Fibroblast of peridontal ligament (primary cell): ENCODE results near the gene TMEM95.

Experiments used
- DNase-seq: peaks from one replicate; pipeline ENCODE4 v3.0.0-alpha.2; 2010; ENCODE audit errors: extremely low read depth

TMEM95 gene, protein sequence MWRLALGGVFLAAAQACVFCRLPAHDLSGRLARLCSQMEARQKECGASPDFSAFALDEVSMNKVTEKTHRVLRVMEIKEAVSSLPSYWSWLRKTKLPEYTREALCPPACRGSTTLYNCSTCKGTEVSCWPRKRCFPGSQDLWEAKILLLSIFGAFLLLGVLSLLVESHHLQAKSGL

DNA sequence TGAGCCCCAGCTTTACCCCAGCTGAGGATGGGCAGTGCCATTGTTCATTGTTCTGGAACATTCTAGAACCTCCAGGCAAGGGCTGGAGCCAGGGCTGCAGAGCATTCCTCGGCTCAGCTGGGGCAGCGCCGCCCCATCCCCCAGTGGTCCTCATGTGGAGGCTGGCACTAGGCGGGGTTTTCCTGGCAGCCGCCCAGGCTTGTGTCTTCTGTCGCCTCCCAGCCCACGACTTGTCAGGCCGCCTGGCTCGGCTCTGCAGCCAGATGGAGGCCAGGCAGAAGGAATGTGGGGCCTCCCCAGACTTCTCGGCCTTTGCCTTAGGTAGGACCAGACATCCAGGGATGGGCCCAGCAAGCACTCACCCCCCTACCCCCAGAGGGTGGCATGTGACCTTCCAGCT is at the start of gene TMEM95:
TMEM95 (plus strand) TSS at position 104 of the 400 bp plus-strand sequence; CDS start at position 153, 49 bp downstream.
- DNase-seq, result no peak

DNA sequence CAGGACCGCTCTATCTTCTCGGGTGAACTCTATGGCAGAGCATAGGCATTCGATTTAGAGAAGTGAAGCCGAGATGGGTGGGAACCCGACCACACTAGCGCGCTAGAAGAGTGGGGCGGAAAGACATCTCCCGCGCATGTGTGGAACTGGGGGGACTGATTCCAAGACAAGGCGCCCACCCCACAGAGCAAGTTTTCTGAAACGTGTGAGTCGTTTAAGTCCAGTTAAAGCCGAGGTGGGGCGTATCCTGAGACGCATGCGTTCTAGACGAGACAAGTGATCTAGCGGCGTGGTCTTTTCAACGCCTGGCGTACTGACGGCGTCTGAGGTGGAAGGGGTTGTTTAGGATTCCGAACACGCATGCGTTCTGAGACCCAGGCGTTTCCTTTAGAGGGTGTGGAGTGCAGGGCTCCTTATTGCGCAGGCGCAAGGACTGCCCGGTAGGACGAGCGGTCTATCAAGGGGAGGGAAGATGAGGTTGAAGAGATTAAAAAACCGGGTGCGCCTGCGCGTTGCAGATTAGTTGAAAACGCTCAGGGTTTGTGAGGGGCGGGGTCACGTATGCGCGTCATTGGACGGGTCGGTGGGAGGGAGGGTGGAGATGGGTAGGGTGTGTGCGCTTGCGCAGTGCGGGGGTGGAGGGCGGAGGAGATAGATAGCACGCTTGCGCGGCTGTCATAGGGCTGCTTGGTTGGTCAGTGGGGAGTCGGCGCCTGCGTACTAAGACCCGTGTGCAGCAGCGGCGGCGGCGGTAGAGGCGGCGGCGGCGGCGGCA is 47.9 kb upstream of the TMEM95 start, which contains the start of gene EIF5A:
EIF5A (plus strand) TSS at position 718 of the 775 bp plus-strand sequence. CDS start 2,008 bp downstream, outside the sequence.
- peak; percentile 100 for DNase-seq

DNA sequence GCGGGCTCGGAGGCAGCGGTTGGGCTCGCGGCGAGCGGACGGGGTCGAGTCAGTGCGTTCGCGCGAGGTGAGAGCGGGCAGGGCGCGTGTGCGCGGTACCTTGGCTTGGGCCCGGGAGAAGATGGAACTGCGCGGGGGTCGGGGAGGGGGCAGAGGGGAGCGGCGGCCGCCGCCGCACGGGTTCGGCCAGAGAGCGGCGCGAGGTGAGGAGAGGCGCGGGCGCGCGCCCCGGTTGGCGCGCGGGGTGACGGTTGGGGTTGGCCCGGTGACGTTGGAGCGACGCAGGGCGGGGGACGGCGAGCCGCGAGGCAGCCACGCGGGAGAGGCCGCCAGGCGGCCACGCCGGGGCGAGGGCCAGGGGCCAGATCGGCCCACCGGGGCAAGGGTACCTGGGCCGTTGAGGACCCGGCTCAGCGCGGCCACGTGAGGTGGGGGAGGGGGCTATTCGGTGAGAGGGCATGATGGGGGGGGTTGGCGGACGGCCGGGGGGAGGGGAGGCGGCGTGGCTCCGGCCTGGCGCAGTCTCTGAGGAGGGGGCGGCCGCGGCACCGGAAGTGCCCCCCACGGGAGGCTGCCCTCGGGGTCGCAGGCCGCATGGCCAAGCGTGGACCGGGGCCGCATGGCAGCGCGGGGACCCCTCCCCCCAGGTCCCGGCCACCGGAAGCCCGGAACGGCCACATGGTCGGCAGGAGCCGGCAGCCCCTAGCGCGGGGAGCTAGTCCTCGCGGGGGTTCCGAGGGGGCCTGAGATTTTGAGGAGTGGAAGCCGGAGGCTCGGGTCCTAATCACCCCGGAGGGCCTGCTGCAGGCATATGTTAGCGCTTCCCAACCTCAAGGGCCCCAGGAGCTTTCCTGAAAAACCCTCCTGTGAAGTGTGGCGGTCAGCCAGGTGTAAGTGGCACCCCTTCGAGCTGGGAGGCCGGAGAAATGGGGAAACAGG is 47.0 kb upstream of the TMEM95 start:
- peak; percentile 22 for DNase-seq

- peak; percentile 78 for DNase-seq
Observed at GRCh38 chr17:7308625-7309433, 46.1 kb upstream of the TMEM95 start.

GRCh38 chr17:7309628-7310027 is 45.3 kb upstream of the TMEM95 start:
- no peak for DNase-seq

- no peak for DNase-seq
Observed at GRCh38 chr17:7311110-7311705, 43.7 kb upstream of the TMEM95 start.

- no peak for DNase-seq
Observed at GRCh38 chr17:7312432-7313087, 42.4 kb upstream of the TMEM95 start.

GRCh38 chr17:7313088-7313889 is 41.7 kb upstream of the TMEM95 start:
- no peak for DNase-seq

GRCh38 chr17:7313890-7314718 is 40.9 kb upstream of the TMEM95 start:
- no peak for DNase-seq

DNA sequence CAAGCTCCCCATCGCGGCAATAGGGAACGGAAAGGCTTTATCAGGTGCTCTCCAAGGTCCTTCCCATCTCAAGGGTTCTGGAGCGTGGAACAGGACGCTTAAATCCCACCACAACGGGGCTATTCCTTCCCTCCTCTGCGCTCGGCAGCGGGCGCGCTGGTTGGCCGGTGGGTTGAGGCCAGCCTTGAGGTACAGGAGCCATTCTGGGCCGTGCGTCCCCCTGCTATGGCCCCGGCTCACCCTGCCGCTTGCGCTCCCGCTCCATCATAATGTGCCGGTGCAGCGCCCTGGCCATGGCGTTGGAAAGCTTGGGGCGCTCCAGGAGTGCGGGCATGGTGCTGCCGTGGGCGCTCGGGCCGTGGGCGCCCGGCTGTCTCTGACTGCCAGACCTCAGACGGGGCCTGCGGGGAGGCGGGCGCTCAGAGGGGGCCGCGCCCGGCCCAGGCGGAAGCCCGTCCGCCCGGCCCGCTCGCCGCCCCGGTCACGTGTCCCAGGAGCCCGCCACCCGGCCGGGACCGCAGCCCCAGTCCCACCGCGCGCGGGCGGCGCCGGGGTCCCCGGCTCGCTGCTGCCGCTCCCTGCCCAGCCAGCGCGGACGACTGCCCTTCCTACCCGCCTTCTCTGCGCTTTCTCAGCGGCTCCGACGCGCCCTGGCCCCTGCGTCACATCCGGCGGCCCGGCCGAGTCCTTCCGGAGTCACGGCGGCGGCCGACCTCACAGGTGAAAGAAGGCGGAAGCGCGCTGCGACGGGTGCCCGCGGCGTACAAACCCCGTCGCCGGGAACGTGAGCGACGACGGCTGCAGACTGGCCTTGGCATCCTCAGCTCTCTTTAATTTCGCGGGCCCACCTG is 40.0 kb upstream of the TMEM95 start, which contains the start of gene GPS2:
GPS2 (minus strand) TSS at position 642 of the 851 bp plus-strand sequence; CDS start at position 334, 308 bp downstream.
- peak; percentile 64 for DNase-seq

- DNase-seq, result no peak
Observed at GRCh38 chr17:7315570-7316235, 39.3 kb upstream of the TMEM95 start.

- DNase-seq, result no peak
Observed at GRCh38 chr17:7317161-7317803, 37.7 kb upstream of the TMEM95 start.

GRCh38 chr17:7318121-7318860 is 36.7 kb upstream of the TMEM95 start:
- no peak for DNase-seq

DNA sequence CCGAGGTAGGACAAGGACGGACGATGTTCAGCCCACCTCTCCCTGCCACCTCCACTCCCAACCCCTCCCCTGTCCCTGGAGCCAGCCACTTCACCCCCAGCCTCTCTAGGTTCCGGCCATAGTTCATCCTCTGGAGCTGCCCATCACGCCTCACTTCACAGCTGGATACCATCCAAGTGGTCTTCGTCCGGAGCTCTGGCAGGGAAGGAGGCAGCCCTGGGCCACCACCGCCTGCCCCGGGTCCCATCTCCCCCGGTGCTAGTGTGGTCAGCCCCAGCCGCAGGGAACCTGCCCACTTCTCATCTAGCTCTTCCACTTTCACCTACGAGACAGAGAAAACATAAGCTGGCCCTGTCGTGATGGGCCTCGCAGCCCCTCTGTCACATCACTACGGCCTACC is 33.5 kb upstream of the TMEM95 start:
- DNase-seq, result no peak

GRCh38 chr17:7322520-7323194 is 32.3 kb upstream of the TMEM95 start:
- no peak for DNase-seq
